ENCODE measurements around the gene SRRD.

DNA sequence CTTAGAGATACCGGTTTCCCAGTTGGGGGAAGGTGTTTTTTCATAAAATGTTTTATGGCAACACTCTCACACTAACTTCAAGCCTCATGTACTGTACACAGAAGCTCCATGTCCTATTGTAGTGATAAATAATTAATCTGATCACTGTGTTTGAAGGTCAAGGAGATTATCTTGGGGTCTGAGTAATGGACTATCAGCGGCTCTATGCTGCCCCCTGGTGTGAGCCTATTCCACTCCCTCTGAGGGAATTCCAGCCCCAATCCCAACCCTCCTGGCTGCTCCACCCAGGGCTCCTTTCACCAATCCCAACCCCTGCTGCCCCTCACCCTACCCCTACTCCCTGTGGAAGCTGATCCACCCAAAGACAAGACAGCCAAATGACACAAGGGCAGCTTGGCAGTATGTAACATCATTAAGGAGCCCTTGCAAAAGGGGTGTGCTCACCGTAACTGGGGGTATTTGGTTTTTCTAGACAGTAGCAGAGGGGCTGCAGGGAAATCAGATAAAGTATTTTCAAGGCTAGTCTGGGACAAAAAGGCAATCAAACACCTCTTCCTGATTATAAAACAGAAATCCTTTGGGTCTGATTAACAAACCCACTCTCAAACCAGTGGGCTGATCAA, 22.4 kb upstream of the SRRD start:
- no peak for TF ChIP-seq EZH2phosphoT487 (IDR thresholded peaks at IDR 0.05; ENCODE audit: insufficient read depth, low read depth)
- no peak for TF ChIP-seq EZH2 (IDR thresholded peaks at IDR 0.05; ENCODE audit: insufficient read depth, poor library complexity, severe bottlenecking)
